Fibroblast of villous mesenchyme (primary cell): ENCODE data around the gene GRIK1. TPM values are rescaled to one million over a fixed set of nuclear protein-coding genes. Genes with fewer than 3 reads are reported as not detected.
A peak's percentile ranks its signal among the peaks of the same experiment; 100 is the strongest.
"Not testable (repeated sequence)": the region's sequence is repeated elsewhere in the genome, so short reads cannot be mapped to it uniquely, and the experiment has no call there.

Source experiments
- DNase-seq: peaks from one replicate; pipeline ENCODE4 v3.0.0-alpha.2; 2010; ENCODE audit warnings: low read depth
- H3K4me3 ChIP-seq: 2 replicates; pipeline ENCODE4 v1.5.1; 2011; ENCODE audit warnings: low read depth, mild to moderate bottlenecking, low read length
- total RNA-seq: library from RNA; depleted of rRNA; stranded (reverse); fragments of >200 nt; gene quantifications from 2 replicates; pipeline ENCODE4 v1.2.3, GENCODE V29; 2012
- TF ChIP-seq, protein P1 (sequence below): IDR thresholded peaks from 2 replicates; pipeline ENCODE4 v1.5.1; 2012; ENCODE audit warnings: low read depth, mild to moderate bottlenecking, low read length; ENCODE audit not compliant: insufficient read depth

GRIK1 gene
- total RNA-seq, 1 donor, result under 0.01 TPM

GRCh38 chr21:29613021-29613420, 326.8 kb downstream of the GRIK1 start:
- H3K4me3 ChIP-seq, result no peak overlapping the region
- TF ChIP-seq, protein P1, sequence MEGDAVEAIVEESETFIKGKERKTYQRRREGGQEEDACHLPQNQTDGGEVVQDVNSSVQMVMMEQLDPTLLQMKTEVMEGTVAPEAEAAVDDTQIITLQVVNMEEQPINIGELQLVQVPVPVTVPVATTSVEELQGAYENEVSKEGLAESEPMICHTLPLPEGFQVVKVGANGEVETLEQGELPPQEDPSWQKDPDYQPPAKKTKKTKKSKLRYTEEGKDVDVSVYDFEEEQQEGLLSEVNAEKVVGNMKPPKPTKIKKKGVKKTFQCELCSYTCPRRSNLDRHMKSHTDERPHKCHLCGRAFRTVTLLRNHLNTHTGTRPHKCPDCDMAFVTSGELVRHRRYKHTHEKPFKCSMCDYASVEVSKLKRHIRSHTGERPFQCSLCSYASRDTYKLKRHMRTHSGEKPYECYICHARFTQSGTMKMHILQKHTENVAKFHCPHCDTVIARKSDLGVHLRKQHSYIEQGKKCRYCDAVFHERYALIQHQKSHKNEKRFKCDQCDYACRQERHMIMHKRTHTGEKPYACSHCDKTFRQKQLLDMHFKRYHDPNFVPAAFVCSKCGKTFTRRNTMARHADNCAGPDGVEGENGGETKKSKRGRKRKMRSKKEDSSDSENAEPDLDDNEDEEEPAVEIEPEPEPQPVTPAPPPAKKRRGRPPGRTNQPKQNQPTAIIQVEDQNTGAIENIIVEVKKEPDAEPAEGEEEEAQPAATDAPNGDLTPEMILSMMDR, result no peak
- DNase-seq, result peak; percentile 16

DNA sequence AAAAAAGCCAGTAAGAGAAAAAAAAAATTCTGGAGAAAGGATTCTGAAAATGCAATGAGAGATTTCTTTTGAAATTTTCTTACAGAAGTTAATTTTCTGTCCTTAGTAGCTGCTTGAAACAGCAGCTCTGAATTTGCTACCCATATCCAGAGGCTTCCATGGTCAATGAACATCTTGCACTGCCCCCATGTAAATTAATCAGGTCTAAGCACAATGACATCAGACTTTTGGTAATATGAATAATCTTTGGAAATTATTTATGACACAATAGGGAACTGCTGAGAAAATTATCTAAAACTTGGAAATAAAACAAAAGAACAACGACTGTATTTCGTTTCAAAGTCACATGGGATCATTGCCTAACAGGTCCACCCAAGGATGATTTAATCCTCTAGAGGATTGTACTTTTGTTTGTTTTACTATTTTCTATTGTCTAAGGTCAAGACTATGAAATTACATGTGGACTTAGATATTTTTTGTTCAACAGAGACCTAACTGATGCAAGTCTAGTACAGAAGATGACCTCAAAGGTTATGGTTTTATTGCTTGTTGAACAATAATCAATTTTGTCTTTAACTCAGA, 328.9 kb downstream of the GRIK1 start:
- TF ChIP-seq, protein P1, result no peak
- peak; percentile 8 for DNase-seq
- H3K4me3 ChIP-seq, result no peak overlapping the region

DNA sequence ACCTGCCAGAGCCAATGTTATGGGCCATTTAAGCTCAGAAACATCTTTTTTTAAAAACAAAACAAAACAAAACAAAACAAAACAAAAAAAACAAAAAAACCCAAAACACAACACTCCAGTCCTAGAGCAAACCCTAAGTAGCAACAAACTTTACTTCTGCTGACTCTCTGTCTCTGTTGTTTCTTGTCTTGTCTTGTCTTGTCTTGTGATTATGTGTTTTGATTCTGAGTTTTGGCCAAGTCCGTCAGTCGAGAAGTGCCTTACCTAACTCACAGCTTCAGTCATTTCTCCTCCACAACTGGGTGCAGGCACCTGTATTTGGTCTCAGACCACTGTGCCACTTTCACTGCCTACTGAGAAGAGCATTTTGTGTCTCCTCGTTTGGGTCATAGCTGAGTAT, 333.2 kb downstream of the GRIK1 start:
- no peak for DNase-seq
- no peak overlapping the region for H3K4me3 ChIP-seq
- TF ChIP-seq, protein P1, result no peak

- H3K4me3 ChIP-seq, DNase-seq: not testable (repeated sequence)
Measured at GRCh38 chr21:29605219-29605618, 334.6 kb downstream of the GRIK1 start.

- DNase-seq, result no peak
- H3K4me3 ChIP-seq, result no peak overlapping the region
- TF ChIP-seq, protein P1, result no peak
Measured at GRCh38 chr21:29604076-29604475, 335.7 kb downstream of the GRIK1 start.

DNA sequence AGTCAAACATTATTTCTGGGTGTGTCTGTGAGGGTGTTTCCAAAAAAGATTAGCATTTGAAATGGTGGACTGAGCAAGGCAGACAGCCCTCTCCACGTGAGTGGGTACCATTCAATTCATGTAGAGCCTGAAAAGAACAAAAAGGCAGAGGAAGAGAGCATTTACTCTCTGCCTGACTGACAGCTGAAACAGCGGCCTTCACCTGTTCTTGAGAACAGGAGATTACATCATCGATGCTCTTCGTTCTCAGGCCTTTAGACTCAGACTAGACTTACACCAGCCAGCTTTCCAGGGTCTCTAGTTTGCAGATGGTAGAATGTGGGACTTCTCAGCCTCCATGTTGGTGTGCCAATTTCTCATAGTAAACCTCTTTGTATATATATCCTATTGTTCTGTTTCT, 338.7 kb downstream of the GRIK1 start:
- TF ChIP-seq, protein P1, result no peak
- DNase-seq, result no peak
- H3K4me3 ChIP-seq, result no peak overlapping the region

GRCh38 chr21:29586696-29587095, 353.1 kb downstream of the GRIK1 start:
- H3K4me3 ChIP-seq, result no peak overlapping the region
- TF ChIP-seq, protein P1, result no peak
- DNase-seq, result peak; percentile 56
